Stimulated activated CD4-positive, alpha-beta T cell treated with anti-CD3 and anti-CD28 coated beads, Interleukin-2, amount 100 ng/mL, for 48 hours (primary cell): ENCODE measurements around the gene PLXDC2.

ENCODE experiments used
- DNase-seq, 2 donors: peaks; one replicate each; pipeline ENCODE4 v3.0.0-alpha.2; 2020

The PLXDC2 gene

GRCh38 chr10:20232079-20232705 is 416.0 kb downstream of the PLXDC2 start:
- DNase-seq = no peak

- no peak for DNase-seq
These were observed 417.2 kb downstream of the PLXDC2 start for GRCh38 chr10:20233423-20233822.

GRCh38 chr10:20234579-20234978 is 418.3 kb downstream of the PLXDC2 start:
- DNase-seq = no peak

GRCh38 chr10:20237091-20237570 is 420.9 kb downstream of the PLXDC2 start:
- DNase-seq = no peak

DNA sequence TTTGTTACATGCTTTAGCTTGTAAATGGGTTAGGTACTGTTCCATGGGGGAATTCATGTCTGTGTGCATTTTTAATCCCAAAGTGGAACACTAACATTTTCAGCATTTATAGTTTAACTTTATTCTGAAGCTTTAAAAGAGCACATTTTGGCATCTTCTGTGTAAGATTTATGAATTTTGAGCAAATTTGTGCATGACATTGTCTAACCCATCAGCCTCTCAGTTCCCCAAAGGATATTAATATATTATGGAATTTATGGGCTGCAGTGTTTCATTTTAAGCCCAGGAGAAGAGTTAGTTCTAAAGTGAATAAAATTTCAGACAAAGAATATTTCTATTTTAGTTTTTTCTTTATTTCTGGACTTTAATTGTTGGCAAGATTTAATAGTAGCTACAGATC is 421.4 kb downstream of the PLXDC2 start:
- no peak for DNase-seq

GRCh38 chr10:20240643-20241042 is 424.4 kb downstream of the PLXDC2 start:
- no peak for DNase-seq

DNA sequence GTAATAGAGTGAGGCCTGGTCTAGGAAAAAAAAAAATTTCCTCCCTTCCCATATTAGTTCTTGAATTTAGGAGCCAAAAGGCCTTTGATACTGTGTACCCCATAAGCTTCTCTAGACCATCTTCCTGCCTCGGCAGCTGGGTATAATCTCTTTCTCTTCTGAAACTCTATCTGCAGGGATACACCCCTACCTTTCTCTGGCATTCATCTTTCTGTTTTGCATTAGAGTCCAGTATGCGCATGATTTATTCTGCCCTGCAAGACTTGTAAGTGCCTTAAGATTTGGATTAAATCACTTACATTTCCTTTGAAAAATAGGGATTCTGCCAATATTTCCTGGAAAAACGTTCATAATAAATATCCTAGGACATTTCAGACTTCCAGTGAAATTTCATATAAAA is 431.2 kb downstream of the PLXDC2 start:
- DNase-seq = no peak

GRCh38 chr10:20247891-20248708 is 431.9 kb downstream of the PLXDC2 start:
- no peak for DNase-seq

DNA sequence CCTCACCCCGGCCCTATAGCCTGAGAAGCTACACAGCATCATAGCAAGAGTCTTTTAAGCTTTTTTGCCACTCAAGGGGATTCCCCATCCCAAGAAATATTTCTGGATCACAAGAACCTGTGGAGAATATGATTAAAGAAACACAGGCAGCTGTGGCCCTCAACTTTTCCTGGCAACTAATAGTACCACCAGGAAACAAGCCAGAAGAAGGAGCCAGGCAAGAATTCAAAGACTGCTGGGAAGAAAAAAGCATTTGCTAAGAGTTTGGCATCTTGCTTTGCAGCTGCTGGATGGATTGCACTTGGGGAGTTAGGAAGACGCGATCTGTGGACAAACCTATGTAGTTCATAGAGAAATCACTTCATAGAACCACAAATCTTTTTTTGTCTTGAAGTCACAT is 437.8 kb downstream of the PLXDC2 start:
- no peak for DNase-seq

- DNase-seq = no peak
These were observed 438.3 kb downstream of the PLXDC2 start for GRCh38 chr10:20254497-20254896.

- DNase-seq = no peak
These were observed 440.7 kb downstream of the PLXDC2 start for GRCh38 chr10:20256969-20257368.

GRCh38 chr10:20257422-20257821 is 441.2 kb downstream of the PLXDC2 start:
- DNase-seq = no peak

GRCh38 chr10:20265146-20265545 is 448.9 kb downstream of the PLXDC2 start:
- DNase-seq = no peak

GRCh38 chr10:20267734-20268133 is 451.5 kb downstream of the PLXDC2 start:
- DNase-seq = no peak

DNA sequence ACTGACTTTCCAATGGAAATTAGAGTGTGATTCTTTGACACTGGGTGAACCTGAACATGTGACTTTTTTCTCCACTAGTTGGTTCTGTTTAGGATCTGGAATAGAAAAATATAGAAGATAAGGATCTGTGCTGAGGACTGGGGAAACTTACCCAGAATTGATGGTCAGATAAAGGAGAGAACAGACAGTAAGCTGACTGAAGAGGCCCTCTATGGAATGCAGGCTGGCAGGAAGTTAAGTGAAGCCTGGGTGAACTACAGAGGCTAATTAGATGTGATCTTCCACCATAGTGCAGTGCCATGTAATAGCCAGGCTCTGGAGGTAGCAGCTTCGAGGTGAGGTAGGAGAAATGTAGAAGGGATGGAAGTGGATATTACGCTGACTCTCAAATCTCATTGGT is 455.3 kb downstream of the PLXDC2 start:
- no peak for DNase-seq

DNA sequence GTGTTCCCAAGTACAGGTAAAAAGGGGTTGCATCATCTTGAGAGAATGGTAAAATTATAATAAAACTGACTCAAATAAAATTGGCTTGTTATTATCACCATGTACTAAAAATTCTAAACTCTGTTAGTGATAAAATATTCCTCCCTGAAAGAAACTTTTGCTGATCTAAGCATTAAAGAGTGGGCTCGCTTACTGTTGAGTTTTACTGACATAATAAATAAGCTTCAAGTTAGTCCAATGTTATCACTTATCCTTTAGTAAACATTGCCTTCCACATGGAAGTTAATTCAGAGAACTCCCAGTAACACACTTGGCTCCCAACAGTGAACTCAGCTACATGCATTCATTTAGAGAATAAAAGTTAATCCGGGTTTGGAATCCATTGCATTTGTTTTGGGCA is 456.4 kb downstream of the PLXDC2 start:
- DNase-seq = no peak

DNA sequence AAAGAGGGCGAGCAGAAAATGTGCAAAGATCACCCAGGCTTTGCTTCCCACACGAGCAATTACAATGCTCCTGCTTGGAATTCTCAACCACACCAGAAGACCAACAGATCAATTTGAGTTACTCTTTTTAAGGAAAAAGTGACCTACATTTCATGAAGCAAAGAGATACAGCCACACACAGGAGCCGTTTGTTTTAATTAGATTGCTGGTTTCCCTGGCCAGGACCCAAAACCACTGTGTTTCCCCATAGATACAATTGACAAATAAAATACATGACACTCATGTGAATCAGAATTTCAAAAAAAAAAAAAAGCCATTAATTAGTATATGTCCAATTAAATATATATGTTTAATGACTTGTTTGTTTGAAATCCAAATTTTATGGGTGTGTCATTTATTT is 458.3 kb downstream of the PLXDC2 start:
- DNase-seq = no peak

DNA sequence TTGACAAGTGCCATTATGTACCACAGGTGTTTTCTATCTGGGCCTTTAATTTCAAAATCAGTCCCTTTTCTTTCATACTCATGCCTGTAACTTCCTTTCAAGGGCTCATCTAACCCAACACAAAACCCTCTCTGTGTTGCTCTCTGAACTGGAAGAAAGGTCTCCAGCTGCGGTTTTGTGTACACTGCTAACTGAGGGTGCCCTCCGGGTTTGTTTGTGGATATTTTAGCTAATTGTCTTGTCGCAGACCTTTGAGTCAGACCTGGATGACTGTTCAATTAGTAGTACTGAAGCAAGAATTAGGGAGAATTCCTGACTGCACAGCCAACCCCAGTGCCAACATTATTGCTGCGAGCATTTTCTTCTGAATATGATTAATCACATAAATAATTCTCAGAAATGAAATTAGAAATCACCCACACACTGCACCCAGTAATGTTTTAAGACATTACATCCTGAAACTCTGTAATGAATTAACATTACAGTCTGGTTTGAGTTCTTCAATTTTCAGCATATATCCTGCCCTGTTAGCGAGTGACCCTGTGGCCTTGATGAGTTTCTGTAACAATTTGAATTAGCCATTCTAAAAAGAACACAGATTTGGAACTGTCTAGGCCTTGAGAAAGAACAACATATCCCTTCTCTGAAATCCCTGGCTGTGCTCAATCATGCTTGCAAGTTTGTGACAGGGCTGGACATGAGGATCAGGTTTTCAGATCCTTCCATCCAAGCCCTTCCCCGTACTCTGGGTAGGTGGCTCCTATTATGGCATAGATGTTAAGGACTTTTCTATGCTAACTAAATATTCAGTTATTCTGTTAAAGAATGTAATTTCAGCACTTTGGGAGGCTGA is 460.1 kb downstream of the PLXDC2 start:
- no peak for DNase-seq

DNA sequence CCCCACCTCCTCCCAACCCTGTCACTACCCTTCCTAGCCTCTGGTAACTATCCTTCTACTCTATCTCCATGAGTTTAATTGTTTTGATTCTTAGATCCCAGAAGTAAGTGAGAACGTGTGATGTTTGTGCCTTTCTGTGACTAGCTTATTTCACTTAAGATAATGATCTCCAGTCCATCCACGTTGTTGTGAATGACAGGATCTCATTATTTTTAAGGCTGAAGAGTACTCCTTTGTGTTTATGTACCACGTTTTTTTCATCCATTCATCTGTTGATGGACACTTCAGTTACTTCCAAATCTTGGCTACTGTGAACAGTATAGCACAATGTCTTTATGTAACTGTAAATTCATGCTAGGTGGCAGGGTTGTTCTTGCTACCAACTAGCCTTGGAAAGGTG is 461.6 kb downstream of the PLXDC2 start:
- DNase-seq = no peak

DNA sequence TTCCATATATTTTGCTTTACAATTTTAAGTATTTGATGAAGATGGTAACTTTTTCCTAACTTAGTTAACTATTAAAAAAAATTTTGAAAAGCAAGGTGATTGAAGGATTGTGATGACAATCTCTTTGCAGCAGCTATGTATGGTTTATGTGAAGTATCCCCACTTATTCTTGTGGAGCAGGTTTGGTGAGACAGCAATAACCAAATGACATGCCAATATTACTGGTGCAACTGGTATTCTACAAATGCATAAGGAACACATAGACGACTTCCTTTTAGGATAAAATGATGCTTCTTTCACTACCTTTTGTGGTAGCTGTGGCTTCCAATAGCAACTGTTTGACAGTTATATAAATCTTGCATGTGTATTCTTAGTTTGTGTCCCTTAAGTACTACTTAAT is 465.3 kb downstream of the PLXDC2 start:
- no peak for DNase-seq

DNA sequence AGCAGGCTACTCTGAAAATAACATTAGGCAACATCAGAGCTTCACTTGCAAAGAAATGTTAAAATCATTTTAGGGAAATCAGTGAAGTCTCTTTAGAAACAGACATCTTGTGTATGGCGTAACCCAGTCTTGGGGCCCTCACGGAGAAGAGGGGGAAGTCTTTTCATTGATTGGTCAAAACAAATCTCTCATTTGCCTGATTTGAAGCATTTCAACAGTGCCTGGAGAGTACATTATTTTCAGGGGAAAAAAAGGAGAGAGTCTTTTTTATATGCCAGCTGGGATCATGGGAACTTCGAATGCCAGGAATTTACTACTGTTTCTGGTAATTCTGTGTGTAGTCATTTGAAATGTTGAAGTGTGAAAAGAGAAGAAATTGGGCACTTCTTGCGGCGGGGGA is 471.4 kb downstream of the PLXDC2 start:
- no peak for DNase-seq

- no peak for DNase-seq
These were observed 471.8 kb downstream of the PLXDC2 start for GRCh38 chr10:20288060-20288459.

GRCh38 chr10:20289070-20289828 is 473.0 kb downstream of the PLXDC2 start:
- DNase-seq = no peak
